8988T (cell line): ENCODE measurements around the gene NETO1.

ENCODE experiments used
- DNase-seq: peaks from one replicate; pipeline ENCODE4 v3.0.0; 2011

The NETO1 gene

GRCh38 chr18:72720116-72720515 lies 147.7 kb downstream of the NETO1 start:
- DNase-seq = no peak

GRCh38 chr18:72704202-72704601 lies 163.6 kb downstream of the NETO1 start:
- DNase-seq = no peak

- no peak for DNase-seq
Measured at GRCh38 chr18:72700961-72701710, 166.7 kb downstream of the NETO1 start.

GRCh38 chr18:72697706-72698105 lies 170.1 kb downstream of the NETO1 start:
- DNase-seq = no peak

GRCh38 chr18:72692595-72692994 lies 175.2 kb downstream of the NETO1 start:
- no peak for DNase-seq
